HG02588 (cell line): ENCODE data around the gene SMAD9.

Source experiments
- ATAC-seq: cut with Tn5 transposase; IDR thresholded peaks from one replicate; pipeline ENCODE4 v1.9.1; 2021; ENCODE audit warnings: mild to moderate bottlenecking, moderate library complexity; ENCODE audit not compliant: unreplicated experiment

SMAD9 gene

DNA sequence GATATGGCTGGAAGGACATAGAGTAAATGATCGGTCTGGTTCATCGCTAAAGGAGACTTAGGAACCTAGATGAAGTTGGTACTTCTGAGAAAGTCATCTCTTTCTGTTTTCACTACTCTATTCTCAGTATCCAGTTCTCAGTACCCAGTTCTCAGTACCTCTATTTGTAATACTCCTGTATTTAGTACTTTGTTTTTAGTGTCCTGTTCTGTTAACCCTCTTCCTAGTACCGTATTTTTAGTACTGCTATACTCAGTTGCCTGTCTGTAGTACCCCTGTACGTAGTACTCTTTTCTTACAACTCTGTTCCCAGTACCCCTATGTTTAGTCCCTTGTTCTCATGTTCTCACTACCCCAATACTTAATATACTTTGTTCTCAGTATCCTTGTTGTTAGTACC lies 99.8 kb downstream of the SMAD9 start:
- ATAC-seq, result peak; percentile 46

DNA sequence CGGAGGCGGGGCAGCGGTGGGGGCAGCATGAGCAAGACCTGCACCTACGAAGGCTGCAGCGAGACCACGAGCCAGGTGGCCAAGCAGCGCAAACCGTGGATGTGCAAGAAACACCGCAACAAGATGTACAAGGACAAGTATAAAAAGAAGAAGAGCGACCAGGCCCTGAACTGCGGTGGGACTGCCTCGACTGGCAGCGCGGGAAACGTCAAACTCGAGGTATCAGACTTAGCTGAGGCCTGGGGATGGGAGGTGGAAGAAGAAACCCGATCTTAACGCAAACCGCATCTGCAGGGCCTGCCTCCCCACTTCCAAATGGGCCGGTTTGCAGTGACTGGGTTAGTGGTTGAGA lies 100.3 kb downstream of the SMAD9 start:
- ATAC-seq, result peak; percentile 8

DNA sequence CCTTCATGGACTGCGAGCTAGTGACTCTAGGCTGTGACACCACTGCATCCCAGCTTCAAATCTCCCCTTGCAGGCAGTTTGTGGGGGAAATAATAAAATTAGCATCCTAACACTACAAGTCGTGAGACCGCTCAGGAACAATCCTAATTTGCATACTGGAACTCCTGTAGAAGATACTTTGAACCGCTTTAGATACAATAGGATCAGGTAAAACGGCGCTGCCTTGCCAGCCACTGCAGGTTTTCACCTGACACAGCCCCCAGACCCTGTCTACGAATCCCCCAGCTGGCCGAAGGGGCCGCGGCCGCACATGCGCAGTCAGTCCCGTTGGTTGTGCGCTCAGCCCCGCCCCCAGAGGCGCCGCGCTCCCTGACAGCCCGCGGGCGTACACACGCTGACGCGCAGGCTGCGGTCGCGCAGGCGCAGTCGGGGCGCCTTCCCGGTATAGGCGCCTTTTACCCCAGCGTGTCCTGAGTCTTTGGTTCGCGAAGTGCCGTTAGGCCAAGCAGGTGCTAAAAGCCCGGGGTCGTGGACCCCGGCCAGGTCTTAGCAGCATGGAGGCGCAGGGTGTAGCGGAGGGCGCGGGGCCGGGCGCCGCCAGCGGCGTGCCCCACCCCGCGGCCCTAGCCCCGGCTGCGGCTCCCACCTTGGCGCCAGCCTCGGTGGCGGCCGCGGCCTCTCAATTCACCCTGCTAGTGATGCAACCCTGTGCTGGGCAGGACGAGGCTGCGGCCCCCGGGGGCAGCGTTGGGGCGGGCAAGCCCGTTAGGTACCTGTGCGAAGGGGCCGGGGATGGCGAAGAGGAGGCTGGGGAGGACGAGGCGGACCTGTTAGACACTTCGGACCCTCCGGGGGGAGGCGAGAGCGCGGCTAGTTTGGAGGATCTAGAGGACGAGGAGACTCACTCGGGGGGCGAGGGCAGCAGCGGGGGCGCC lies 101.0 kb downstream of the SMAD9 start, which contains the start of gene RFXAP:
Gene RFXAP, plus strand, starts transcription at position 419 of the 935 bp plus-strand sequence. Its CDS starts 136 bp downstream, at position 555.
- peak; percentile 91 for ATAC-seq

DNA sequence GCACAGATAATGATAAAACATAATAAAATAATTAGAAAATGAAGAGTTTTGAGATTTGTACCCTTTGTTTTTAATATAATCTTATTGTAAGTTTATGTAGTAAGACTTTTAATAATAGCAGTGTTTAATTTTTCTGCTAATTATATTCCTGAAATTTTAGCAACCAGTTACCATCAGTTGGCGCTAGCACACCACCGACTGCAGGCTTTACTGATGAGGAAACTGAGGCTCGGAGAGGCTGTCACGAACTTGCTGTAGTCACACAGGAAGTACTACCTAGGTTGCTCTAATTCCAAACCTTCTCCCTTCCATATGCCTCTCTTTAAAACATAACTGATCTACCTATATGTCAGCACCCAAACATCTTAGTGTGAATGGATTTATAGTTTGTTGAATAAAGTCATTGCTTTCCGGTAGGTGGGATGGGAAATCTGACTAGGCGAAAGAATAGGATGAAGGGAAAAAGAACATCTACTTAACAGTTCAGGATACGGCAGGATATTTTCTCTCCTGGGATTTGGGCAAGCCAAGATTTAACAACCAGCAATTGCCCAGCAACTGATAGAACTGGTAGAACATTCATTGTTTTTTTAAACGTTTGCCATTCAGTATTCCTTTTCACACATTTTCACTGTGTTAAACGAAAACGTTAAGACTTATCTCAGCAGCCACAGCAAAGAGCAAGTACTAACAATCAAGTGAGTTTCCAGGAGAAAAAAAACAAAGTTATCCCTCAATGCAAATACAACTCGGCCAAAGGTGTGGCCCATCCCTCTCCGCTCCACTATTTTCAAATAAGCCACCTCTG lies 101.8 kb downstream of the SMAD9 start:
- ATAC-seq, result peak; percentile 0

DNA sequence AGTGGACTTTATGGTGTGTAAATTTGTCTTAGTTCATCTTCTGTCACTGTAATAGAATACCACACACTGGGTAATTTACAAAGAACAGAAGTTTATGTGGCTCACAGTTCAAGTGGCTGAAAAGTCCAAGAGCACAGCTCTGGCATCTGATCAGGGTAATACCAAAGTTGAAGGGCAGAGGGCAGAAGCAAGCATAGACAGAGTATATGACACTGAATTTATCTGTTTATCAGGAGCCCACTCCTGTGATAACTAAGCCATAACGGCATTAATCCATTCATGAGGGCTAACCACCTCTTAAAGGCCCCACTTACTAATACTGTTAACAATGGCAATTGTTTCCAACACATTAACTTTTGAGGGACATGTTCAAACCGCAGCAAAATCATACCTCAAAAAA lies 105.0 kb downstream of the SMAD9 start:
- no peak for ATAC-seq

DNA sequence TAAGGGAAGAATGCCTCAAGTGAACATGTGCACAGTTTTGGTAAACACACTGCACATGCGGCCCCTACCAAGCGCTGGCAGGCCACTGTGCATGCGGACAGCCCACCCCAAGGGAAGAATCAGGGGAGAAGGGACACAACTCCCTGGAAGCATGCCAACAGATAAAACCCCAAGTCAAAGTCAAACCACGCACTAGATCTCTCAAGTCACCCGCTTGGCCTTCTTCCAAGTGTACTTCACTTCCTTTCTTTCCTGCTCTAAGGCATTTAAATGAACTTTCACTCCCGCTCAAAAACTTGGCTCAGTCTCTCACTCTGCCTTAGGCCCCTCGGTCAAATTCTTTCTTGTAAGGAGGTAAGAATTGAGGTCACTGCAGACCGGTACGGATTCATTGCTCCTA lies 105.6 kb downstream of the SMAD9 start:
- ATAC-seq, result no peak

DNA sequence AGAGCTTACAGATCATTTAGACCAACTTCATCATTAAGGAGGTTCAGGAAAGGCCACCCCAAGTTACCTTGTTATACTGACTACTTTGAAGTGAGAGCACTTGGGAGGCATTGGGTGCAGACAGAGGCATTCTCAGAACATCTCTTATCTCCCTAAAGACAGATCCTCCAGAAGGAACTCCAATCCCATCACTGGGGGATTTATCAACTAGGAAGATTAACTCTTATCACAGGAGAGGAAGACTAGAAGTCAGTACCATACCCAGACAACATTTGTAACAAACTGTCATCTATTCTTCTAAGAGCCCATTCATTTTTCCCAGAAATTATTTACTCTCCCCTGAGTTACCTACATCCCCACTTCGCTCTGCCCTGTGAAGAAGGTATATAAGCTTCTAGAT lies 106.8 kb downstream of the SMAD9 start:
- no peak for ATAC-seq

DNA sequence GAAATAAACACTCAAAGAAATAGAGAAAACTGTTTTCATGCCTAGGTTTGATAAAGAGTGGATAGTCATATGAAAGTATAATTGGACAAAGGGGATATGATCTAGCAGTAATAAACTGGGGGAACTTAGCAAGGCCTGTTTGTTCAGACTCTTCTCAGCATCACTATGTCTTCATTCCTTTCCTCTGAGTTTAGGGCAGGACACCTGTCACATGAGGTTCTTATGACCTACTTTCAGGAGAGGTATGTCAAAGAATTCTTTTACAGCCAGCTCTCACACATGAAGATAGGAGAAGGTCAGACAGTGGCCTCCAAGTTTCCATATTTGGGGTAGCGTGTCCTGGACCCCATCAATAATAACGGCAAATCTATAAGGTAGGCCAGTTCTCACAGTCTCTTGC lies 112.4 kb downstream of the SMAD9 start:
- no peak for ATAC-seq

DNA sequence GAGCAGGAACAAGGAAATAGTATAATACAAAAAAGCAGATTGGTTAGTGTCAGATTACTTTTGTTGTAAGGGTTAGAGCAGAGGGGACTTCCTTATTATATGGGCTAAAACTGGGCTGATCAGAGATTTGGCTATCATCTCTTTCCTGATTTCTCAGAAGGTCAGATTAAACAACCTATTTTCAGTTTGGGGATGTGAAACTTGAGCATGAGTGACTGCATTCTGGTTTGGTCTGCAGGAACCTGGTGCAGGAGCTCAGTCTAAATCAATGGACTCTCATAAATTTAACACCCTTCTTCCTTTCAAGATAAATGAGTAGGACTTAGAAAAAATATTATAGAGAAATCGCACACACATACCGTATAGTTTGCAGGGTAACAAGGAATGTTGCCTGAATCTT lies 113.9 kb downstream of the SMAD9 start:
- ATAC-seq, result no peak

DNA sequence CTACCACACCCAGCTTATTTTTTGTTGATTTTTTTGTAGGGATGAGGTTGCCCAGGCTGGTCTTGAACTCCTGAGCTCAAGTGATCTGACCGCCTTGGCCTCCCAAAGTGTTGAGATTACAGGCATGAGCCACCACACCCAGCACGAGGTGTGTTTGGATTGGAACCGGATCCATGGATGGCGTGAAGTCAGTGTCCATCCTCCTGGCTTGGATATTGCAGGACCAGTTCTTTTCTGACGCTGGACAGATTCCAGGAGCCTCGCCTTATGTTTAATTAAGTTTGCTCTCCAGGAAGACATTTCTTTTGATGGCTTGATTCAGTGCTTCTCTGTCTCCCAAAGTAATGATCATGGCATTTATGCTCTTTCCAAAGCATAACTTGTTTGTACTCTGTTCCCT lies 115.5 kb downstream of the SMAD9 start:
- ATAC-seq, result no peak

DNA sequence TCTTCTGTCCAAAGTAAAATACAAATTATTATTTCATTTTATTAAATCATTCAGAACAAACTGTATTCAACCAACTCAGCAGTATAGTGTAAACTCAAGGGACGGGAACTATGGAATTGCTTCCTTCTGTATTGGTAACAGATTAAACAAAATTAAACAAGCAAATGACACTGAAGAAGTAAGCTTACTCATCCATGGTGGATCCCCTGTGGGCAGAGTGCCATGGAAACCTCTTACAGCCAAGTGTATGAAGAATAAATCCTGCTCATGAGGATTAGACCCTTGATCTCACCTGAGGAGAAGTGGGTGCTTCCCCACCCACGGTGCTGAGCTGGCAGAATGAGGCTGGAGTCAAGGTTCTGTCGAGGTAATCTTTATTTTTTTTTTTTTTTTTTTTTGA lies 119.0 kb downstream of the SMAD9 start:
- ATAC-seq, result no peak

DNA sequence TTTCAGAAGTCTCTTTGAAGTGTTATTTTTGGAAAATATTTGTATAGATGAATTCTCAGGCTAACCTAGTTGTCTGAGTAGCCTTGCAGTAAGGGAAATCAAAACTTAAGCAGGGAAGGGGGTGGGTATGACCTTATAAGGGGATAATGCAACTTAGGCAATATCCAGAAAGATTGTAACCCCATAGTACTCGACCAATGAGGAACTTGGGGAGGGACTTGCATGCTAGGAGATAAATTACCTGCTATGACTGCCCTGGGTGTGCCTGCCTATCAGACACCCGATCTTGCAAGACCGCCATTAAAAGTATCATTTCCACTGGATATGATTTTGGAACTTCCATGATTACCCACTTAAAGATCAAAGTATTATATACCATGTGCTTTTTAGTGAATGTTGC lies 124.0 kb downstream of the SMAD9 start:
- no peak for ATAC-seq

DNA sequence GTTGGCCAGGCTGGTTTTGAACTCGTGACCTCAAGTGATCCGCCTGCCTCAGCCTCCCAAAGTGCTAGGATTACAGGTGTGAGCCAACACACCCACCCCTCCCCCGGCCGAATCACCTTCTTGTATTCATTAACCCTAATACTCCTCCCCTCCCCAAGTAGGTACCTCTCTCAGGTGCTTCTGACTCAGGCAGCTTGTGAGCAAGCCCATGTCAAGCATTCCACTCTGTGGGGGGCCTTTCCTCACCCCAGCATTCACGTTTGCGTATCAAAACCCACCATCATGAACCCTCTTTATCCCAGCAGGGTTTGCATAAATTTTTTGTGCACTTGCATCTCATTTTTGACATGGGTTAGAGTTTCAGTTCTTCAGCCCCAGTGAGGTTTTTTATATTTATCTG lies 124.6 kb downstream of the SMAD9 start:
- no peak for ATAC-seq
